Measurements from ENCODE around the gene ZNF653.

The ZNF653 gene

DNA sequence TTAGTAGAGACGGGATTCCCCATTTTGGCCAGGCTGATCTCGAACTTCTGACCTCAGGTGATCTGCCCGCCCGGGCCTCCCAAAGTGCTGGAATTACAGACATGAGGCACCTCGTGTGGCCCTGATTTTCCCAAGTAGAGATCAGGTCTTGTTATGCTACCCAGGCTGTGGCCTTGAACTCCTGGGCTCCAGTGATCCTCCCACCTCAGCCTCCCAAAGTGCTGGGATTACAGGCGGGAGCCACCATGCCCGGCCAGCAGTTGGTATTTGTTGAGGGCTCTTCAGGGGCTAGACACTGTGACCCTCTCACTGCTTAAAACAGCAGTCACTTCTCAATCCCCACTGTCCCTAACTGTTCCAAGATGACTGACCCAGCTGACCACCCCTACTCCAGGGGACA lies 16.3 kb downstream of the ZNF653 start:
- Histone ChIP-seq H3K4me2 (ENCODE audit: low read length) (no peak overlapping the region), H3K4me3 (ENCODE audit: low read length) (no peak overlapping the region), H3K9ac (ENCODE audit: low read depth, low read length) (no peak overlapping the region), H3K27me3 (ENCODE audit: control insufficient read depth, insufficient read depth, low read length) (no peaks in the 10 kb centered on the region), H3K4me1 (ENCODE audit: control insufficient read depth, insufficient read depth, low read length) (no peaks in the 10 kb centered on the region), H3K36me3 (ENCODE audit: insufficient read depth, low read length) (no peaks in the 10 kb centered on the region), H3K9me3 (replicated peaks; ENCODE audit: low read length) (no peaks in the 10 kb centered on the region)

DNA sequence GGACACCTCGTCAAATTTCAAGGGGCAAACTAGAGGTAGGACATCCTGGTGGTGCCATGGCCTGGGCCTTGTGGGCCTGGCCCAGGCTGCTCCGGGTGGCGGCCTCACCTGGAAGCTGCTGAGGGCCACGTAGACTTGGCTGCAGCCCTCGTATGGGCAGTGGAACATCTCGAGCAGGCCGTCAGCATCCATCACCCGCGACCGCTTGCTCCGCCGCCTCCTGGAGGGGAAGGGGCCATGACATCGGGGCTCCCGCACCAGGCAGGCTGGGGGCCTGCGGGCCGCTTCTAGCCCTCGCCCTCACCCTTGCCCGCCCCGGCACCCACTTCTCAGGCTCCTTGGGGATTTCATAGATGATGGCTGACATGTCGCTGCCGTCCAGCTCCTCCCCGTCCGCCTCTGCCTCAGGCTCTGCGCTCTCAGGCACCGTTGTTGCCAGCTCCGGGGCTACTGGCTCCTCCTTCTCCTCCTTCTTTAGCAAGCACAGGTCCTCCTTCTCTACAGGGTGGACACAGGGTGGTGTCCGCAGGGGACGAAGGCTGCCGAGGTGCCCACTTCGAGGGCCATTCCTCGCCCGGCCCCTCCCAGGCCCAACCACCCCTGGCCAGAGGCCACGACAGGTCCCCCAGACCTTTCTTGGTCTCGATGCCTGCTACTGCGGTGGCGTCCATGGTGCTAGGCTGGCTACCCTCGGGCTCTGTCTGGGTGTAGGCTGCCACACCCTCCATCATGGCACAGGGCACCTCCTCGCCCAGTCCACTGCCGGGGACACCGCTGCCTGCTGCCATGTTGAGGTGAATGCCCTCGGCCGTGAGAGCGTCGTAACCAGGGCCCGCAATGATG lies 18.8 kb downstream of the ZNF653 start:
- no peaks in the 10 kb centered on the region for H3K9me3 ChIP-seq (replicated peaks; ENCODE audit: low read length)
- no peak overlapping the region for H3K4me2 ChIP-seq (ENCODE audit: low read length)
- peaks cover 11% of the 10 kb centered on the region for H3K4me1 ChIP-seq (ENCODE audit: control insufficient read depth, insufficient read depth, low read length)
- H3K27me3 ChIP-seq (ENCODE audit: control insufficient read depth, insufficient read depth, low read length), result peaks cover 11% of the 10 kb centered on the region
- H3K4me3 ChIP-seq (ENCODE audit: low read length), result no peak overlapping the region
- H3K9ac ChIP-seq (ENCODE audit: low read depth, low read length), result no peak overlapping the region
- no peaks in the 10 kb centered on the region for H3K36me3 ChIP-seq (ENCODE audit: insufficient read depth, low read length)

DNA sequence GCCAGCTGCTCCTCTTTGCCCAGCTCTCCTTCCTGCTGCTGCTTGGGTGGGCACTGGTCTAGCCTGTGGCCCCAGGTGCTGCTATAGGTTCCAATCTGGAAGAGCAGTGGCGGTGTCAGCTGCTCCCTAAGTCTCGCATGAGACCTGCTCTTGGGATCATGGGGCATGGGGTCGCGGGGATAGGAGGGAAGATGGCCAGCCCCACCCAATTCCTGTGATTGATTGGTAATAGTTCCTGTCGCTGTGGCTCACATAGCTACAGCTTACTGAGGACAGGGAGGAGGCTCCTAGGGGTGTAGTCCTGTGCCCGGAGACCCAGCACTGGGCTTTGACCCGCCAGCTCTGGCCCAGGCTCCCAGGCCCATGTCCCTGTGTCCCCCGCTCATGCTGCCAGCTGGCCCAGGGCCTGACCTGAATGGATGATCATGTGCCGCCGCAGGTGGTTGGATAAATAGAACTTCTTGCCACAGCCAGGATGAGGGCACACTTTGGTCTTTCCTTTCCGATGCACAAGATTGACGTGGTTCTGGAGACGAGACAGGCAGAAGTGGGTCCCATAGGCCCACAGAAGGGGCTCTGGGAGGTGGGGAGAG lies 20.3 kb downstream of the ZNF653 start:
- H3K9ac ChIP-seq (ENCODE audit: low read depth, low read length), result no peak overlapping the region
- peaks cover 11% of the 10 kb centered on the region for H3K4me1 ChIP-seq (ENCODE audit: control insufficient read depth, insufficient read depth, low read length)
- H3K4me2 ChIP-seq (ENCODE audit: low read length), result no peak overlapping the region
- no peaks in the 10 kb centered on the region for H3K36me3 ChIP-seq (ENCODE audit: insufficient read depth, low read length)
- H3K9me3 ChIP-seq (replicated peaks; ENCODE audit: low read length), result no peaks in the 10 kb centered on the region
- no peak overlapping the region for H3K4me3 ChIP-seq (ENCODE audit: low read length)
- H3K27me3 ChIP-seq (ENCODE audit: control insufficient read depth, insufficient read depth, low read length), result peaks cover 24% of the 10 kb centered on the region

DNA sequence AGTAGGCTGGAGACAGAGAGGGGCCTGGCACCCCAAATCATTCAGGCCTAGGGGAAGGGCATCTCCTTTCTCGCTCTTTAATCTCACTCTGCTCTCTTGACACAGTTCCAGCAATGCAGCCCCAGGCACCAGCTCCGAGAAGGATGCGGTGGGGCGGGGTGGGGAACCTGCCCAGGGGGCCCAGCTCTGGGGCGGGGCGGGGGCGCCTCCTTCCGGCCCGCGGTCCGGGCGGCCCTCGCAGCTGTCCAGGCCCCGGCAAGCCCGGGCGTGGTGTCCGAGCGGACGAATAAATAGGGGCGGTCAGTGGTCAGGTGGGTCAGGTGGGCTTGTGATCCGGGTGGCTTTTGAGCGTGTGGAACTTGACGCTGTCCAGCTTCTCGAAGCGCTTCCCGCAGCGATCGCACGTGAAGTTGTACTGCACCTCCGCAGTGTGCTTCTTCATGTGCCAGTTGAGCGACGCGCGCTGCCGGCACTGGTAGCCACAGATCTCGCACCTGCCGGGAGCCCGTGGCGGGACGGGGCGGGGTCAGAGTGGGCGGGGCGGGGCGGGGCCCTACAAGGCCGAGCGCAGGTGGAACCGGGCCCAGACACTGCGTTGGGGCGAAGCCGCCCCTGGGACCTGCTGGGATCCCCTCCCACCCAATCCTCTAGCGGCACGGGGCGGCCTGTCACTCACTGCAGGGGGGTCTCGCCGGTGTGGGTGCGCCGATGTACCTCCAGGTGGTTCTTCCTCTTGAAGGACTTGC lies 22.1 kb downstream of the ZNF653 start:
- Histone ChIP-seq H3K36me3 (ENCODE audit: insufficient read depth, low read length) (no peaks in the 10 kb centered on the region), H3K4me3 (ENCODE audit: low read length) (no peak overlapping the region), H3K9ac (ENCODE audit: low read depth, low read length) (no peak overlapping the region), H3K9me3 (replicated peaks; ENCODE audit: low read length) (no peaks in the 10 kb centered on the region), H3K4me1 (ENCODE audit: control insufficient read depth, insufficient read depth, low read length) (peaks cover 11% of the 10 kb centered on the region), H3K27me3 (ENCODE audit: control insufficient read depth, insufficient read depth, low read length) (peaks cover 37% of the 10 kb centered on the region), H3K4me2 (ENCODE audit: low read length) (no peak overlapping the region)

DNA sequence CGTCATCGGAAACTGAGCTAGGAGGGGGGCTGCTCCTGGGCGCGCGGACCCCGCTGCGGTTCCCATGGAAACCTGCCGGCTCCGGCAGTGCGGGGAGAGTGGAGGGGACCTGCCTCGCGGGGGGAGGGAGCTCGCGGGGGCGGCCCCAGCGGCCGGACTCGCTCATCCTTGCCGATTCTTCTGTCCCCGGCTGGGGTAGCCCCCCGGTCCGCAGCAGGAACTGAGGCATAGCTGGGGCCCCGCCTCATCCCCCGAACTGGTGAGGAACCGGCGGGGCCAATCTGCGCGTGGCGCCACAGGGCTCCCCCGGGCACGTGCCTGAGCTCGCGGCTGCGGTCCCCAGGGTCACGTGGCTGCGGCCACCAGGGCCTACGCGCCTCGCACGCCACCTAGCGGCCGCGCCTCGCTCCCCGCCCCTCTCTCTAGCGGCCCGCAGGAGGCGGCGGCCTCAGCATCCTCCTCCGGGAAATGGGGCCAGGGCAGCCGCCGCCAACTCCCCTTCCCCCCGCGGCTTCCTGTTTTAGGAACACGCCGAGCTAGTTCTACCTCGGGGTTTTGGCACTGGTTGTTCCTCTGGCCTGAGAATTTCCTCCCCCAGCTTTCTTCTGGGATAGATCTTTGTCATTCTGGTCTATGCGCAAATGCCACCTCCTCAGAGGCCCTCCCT lies 23.1 kb downstream of the ZNF653 start:
- H3K4me1 ChIP-seq (ENCODE audit: control insufficient read depth, insufficient read depth, low read length), result peaks cover 11% of the 10 kb centered on the region
- no peak overlapping the region for H3K9ac ChIP-seq (ENCODE audit: low read depth, low read length)
- peak overlapping the region; percentile 62 for H3K4me3 ChIP-seq (ENCODE audit: low read length)
- H3K27me3 ChIP-seq (ENCODE audit: control insufficient read depth, insufficient read depth, low read length), result peaks cover 45% of the 10 kb centered on the region
- peak overlapping the region; percentile 76 for H3K4me2 ChIP-seq (ENCODE audit: low read length)
- H3K9me3 ChIP-seq (replicated peaks; ENCODE audit: low read length), result no peaks in the 10 kb centered on the region
- no peaks in the 10 kb centered on the region for H3K36me3 ChIP-seq (ENCODE audit: insufficient read depth, low read length)

DNA sequence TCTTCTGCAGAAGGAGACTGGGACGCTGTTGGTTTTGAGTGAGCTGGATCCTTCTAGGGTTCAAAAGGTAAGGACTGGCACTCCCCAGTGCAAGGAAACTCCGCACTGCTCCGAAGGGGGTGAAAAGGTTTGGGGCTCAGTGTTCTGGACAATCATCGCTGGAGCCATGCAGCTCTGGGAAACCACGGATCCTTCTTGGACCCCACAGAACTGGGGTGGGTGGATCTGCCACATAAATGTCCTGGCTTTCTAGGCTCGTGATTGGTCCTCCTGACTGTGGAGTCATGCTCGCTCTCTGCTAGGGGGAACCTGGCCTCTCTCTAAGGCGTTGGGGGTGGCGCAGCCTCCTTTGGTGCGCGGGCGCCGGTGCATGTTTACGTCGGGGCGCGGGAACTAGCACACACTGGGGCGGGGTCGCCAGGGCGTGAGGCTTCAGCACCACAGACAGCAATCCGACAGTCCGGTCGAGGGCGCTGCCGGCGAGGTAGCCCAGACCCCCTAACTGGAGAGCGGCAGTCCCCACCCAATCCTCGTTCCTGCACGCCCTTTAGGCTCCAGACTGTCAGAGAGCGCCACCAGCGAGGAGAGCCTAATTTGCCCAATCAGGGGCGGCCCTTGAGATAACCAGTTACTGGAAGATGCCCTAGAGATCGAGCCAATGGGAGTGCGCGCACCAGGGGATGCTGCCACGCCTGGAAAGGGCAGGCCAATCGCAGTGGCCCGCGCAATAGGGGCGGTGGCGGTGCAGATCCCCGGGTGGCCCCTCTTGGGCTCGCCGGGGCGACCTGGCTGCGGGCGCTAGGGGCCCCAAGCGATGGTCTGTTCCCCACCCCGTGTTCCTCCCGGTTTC lies 23.9 kb downstream of the ZNF653 start:
- Histone ChIP-seq H3K4me2 (ENCODE audit: low read length) (peak overlapping the region; percentile 76), H3K9ac (ENCODE audit: low read depth, low read length) (no peak overlapping the region), H3K27me3 (ENCODE audit: control insufficient read depth, insufficient read depth, low read length) (peaks cover 45% of the 10 kb centered on the region), H3K9me3 (replicated peaks; ENCODE audit: low read length) (no peaks in the 10 kb centered on the region), H3K4me1 (ENCODE audit: control insufficient read depth, insufficient read depth, low read length) (peaks cover 11% of the 10 kb centered on the region), H3K36me3 (ENCODE audit: insufficient read depth, low read length) (no peaks in the 10 kb centered on the region), H3K4me3 (ENCODE audit: low read length) (peak overlapping the region; percentile 62)

DNA sequence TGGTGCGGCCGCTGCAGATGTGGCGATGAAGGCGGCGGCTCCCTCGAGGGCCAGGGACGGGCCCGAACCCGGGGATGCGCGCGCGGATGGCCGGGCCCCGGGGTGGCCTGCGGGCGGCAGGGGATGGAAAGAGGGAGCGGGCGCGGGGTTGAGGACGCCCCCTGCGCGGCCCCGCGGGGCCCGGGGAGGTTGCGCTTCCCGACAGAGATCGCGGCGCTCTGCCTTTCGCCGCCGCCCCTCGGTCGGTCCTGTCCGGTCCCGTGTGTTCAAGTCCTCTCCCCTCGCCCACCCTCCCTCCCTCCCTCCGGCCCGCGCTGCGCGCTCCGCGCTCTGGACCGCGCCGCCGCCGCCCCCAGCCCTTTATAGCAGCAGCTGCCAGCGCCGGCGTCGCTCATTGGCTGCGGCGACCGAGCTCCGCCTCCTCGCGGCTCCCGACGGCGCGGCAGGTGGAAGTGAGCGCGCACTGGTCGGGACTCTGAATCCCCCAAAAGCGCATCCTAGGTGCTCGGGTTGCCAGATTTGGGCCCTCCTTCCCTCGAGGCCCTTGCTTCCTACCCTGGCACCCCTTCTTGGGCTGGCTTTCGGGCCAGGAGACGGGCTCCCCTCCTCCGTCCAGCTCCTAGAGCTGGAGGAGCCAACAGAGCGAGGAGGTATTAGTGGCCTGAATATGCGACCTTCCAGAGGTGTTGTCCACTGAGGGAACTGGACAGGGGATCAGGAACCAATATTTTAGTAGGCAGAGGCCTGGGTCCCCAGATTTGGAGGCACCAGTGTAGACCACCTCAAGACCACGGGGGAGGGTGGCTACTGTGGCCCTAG lies 24.7 kb downstream of the ZNF653 start, which contains the start of gene ELAVL3:
TSS of gene ELAVL3 (minus strand) at position 332 of the 819 bp plus-strand sequence. CDS start 438 bp downstream, outside the sequence.
- H3K9ac ChIP-seq (ENCODE audit: low read depth, low read length), result no peak within 1 kb of the TSS
- no peak within 1 kb of the TSS for H3K4me3 ChIP-seq (ENCODE audit: low read length)
- H3K27me3 ChIP-seq (ENCODE audit: control insufficient read depth, insufficient read depth, low read length), result peaks cover 45% of the 10 kb centered on the region
- no peaks in the 10 kb centered on the region for H3K36me3 ChIP-seq (ENCODE audit: insufficient read depth, low read length)
- peak within 1 kb of the TSS; percentile 76 for H3K4me2 ChIP-seq (ENCODE audit: low read length)
- H3K9me3 ChIP-seq (replicated peaks; ENCODE audit: low read length), result no peaks in the 10 kb centered on the region
- H3K4me1 ChIP-seq (ENCODE audit: control insufficient read depth, insufficient read depth, low read length), result peaks cover 11% of the 10 kb centered on the region

DNA sequence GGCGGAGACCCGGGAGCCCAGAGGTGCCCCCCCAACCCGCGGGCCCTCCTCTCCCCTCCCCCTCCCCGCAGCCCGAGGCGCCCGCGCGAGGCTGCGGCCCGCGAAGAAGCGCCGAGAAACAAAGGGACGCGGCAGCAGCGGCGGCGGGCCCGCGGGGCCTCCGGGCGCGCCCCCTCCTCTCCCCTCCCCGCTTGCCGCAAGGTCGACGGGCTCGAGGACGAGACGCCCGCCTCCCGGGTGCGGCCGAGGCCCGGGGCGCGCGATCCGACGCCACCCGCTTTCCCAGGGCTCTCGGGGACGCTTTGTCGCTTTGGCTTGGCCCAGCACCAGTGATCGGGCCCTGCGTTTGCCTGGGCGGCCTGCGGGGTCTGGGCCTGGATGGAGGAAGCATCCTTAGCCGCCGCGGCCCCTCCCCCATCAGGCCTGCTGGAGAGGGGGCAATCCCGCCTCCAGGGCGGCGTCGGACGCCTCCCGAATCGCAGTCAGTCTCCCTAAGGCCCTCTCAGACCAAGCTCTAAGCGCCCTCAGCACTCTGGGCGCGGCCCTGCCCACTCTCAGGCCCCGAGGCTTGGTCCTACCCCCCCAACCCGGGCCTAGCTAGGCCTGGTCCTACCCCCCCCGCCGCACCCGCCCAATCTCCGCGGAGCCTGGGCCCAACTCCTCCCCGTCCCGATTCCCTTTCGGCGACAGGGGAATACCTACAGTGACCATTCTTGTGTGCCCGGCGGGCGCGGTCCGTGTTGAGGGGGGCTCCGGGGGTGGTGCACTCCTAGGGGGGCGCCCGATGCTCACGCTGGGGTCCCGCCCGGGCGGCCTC lies 25.5 kb downstream of the ZNF653 start:
- Histone ChIP-seq H3K27me3 (ENCODE audit: control insufficient read depth, insufficient read depth, low read length) (peaks cover 45% of the 10 kb centered on the region), H3K36me3 (ENCODE audit: insufficient read depth, low read length) (no peaks in the 10 kb centered on the region), H3K9ac (ENCODE audit: low read depth, low read length) (no peak overlapping the region), H3K4me1 (ENCODE audit: control insufficient read depth, insufficient read depth, low read length) (peaks cover 11% of the 10 kb centered on the region), H3K9me3 (replicated peaks; ENCODE audit: low read length) (no peaks in the 10 kb centered on the region), H3K4me2 (ENCODE audit: low read length) (no peak overlapping the region), H3K4me3 (ENCODE audit: low read length) (no peak overlapping the region)

DNA sequence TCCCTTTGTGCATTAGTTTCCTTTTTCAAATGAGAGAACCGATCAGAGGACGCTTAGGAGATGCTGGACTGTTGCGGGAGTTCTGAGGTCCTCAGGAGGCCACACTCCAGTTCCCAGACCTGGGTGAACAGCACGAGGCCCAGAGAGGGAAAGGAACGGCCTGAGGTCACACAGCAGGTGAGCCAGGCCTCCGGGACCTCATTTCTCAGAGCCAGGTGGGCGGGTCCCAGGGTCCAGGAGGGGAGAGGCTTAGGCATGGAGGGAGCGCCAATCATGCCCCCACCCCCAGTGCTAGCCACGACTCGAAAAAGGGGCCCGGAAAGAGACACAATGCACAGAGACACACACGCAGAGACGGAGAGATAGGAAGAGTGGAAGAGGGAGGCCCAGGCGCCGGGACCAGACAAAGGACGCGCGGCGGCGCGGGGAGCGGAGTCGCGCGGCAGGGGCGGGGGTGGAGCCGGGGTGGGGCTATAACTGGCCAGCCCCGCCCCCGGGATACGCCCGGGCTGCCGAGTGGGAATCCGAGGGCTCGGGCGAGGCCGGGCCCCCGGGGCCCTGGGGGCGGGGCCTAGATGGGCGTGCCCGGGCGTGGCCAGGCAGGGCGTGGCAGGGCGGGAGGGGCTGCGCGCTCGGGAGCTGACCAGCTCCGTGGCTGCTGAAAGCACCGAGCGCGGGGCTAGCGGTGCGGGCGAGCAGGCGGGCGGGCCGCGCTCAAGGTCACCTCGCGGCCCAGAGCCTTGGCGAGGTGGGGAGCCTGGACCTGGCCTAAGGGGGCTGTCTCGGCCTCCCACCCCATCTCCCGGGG lies 26.3 kb downstream of the ZNF653 start:
- no peaks in the 10 kb centered on the region for H3K36me3 ChIP-seq (ENCODE audit: insufficient read depth, low read length)
- H3K4me2 ChIP-seq (ENCODE audit: low read length), result no peak overlapping the region
- no peaks in the 10 kb centered on the region for H3K9me3 ChIP-seq (replicated peaks; ENCODE audit: low read length)
- no peak overlapping the region for H3K4me3 ChIP-seq (ENCODE audit: low read length)
- peaks cover 11% of the 10 kb centered on the region for H3K4me1 ChIP-seq (ENCODE audit: control insufficient read depth, insufficient read depth, low read length)
- peaks cover 45% of the 10 kb centered on the region for H3K27me3 ChIP-seq (ENCODE audit: control insufficient read depth, insufficient read depth, low read length)
- no peak overlapping the region for H3K9ac ChIP-seq (ENCODE audit: low read depth, low read length)
